HepG2 (cell line): ENCODE results near the gene MED1. TPM values are rescaled to one million over a fixed set of nuclear protein-coding genes. Genes with fewer than 3 reads are reported as not detected.
A peak's percentile ranks its signal among the peaks of the same experiment; 100 is the strongest.

Experiments used
- AHR ChIP-seq: IDR thresholded peaks from 2 replicates; pipeline ENCODE4 v1.6.1; 2018; ENCODE audit warnings: missing genetic modification reagents, missing compliant biosample characterization
- BCL6 ChIP-seq: IDR thresholded peaks from 2 replicates; pipeline ENCODE4 v1.6.1; 2016; ENCODE audit warnings: missing genetic modification reagents, missing compliant biosample characterization
- CBX5 ChIP-seq: sonication (generic); formaldehyde crosslinking; IDR thresholded peaks from 2 replicates; pipeline ENCODE4 v1.4.0; 2020; ENCODE audit warnings: missing genetic modification reagents, borderline replicate concordance
- CREB3 ChIP-seq: sonication (generic); formaldehyde crosslinking; IDR thresholded peaks from 2 replicates; pipeline ENCODE4 v1.5.0; 2020; ENCODE audit warnings: missing genetic modification reagents
- DMTF1 ChIP-seq: sonication (generic); formaldehyde crosslinking; IDR thresholded peaks from 2 replicates; pipeline ENCODE4 v1.4.0; 2020; ENCODE audit warnings: mild to moderate bottlenecking, missing genetic modification reagents
- ELF1 ChIP-seq: sonication (generic); formaldehyde crosslinking; IDR thresholded peaks from 2 replicates; pipeline ENCODE4 v1.4.0; 2020; ENCODE audit warnings: missing genetic modification reagents
- FIP1L1 ChIP-seq: fragments of 200-400 bp; formaldehyde crosslinking; IDR thresholded peaks from 2 replicates; pipeline ENCODE4 v1.6.1; 2018; ENCODE audit warnings: low read depth, mild to moderate bottlenecking, low read length, moderate library complexity, borderline replicate concordance; ENCODE audit not compliant: insufficient read depth
- HHEX ChIP-seq: IDR thresholded peaks from 2 replicates; pipeline ENCODE4 v1.6.1; 2016; ENCODE audit warnings: control low read depth
- HNRNPLL ChIP-seq: fragments of 200-400 bp; formaldehyde crosslinking; IDR thresholded peaks from 2 replicates; pipeline ENCODE4 v1.6.1; 2017; ENCODE audit warnings: mild to moderate bottlenecking, low read depth, low read length; ENCODE audit not compliant: poor library complexity, severe bottlenecking
- KMT2A ChIP-seq: sonication (generic); formaldehyde crosslinking; IDR thresholded peaks from 2 replicates; pipeline ENCODE4 v1.4.0; 2020; ENCODE audit warnings: missing genetic modification reagents
- NKX3-1 ChIP-seq: sonication (generic); formaldehyde crosslinking; IDR thresholded peaks from 2 replicates; pipeline ENCODE4 v1.5.0; 2020; ENCODE audit warnings: missing genetic modification reagents
- NRL ChIP-seq: sonication (generic); formaldehyde crosslinking; IDR thresholded peaks from 2 replicates; pipeline ENCODE4 v1.5.0; 2020; ENCODE audit warnings: missing genetic modification reagents, mild to moderate bottlenecking, moderate library complexity, borderline replicate concordance
- PHB2 ChIP-seq: fragments of 450-650 bp; IDR thresholded peaks from 2 replicates; pipeline ENCODE4 v1.6.1; 2018; ENCODE audit not compliant: partially characterized antibody
- RXRB ChIP-seq: IDR thresholded peaks from 2 replicates; pipeline ENCODE4 v1.6.1; 2016; ENCODE audit warnings: borderline replicate concordance, missing genetic modification reagents, missing compliant biosample characterization
- SIX4 ChIP-seq: sonication (generic); formaldehyde crosslinking; IDR thresholded peaks from 2 replicates; pipeline ENCODE4 v1.4.0; 2020; ENCODE audit warnings: missing genetic modification reagents
- SMAD1 ChIP-seq: sonication (generic); formaldehyde crosslinking; IDR thresholded peaks from 2 replicates; pipeline ENCODE4 v1.4.0; 2020; ENCODE audit warnings: missing genetic modification reagents, low read depth, mild to moderate bottlenecking, borderline replicate concordance
- TAF15 ChIP-seq: fragments of 200-400 bp; formaldehyde crosslinking; IDR thresholded peaks from one replicate; pipeline ENCODE4 v1.6.1; 2018; ENCODE audit warnings: mild to moderate bottlenecking, low read depth, low read length; ENCODE audit not compliant: poor library complexity, severe bottlenecking
- ZBTB25 ChIP-seq: IDR thresholded peaks from 2 replicates; pipeline ENCODE4 v1.6.1; 2018; ENCODE audit warnings: missing genetic modification reagents
- ZIK1 ChIP-seq: sonication (generic); formaldehyde crosslinking; IDR thresholded peaks from 2 replicates; pipeline ENCODE4 v1.5.0; 2020; ENCODE audit warnings: mild to moderate bottlenecking, low read depth, missing genetic modification reagents, borderline replicate concordance
- ZNF414 ChIP-seq: sonication (generic); formaldehyde crosslinking; IDR thresholded peaks from 2 replicates; pipeline ENCODE4 v1.5.0; 2020; ENCODE audit warnings: missing genetic modification reagents
- ZNF572 ChIP-seq: sonication (generic); formaldehyde crosslinking; IDR thresholded peaks from 2 replicates; pipeline ENCODE4 v1.5.1; 2020; ENCODE audit warnings: mild to moderate bottlenecking, missing genetic modification reagents
- ZNF619 ChIP-seq: sonication (generic); formaldehyde crosslinking; IDR thresholded peaks from 2 replicates; pipeline ENCODE4 v1.4.0; 2020; ENCODE audit warnings: mild to moderate bottlenecking, missing genetic modification reagents
- ZNF746 ChIP-seq: sonication (generic); formaldehyde crosslinking; IDR thresholded peaks from 2 replicates; pipeline ENCODE4 v1.8.0; 2022; ENCODE audit warnings: mild to moderate bottlenecking, missing genetic modification reagents
- polyA plus RNA-seq, 8 experiments: library from polyadenylated mRNA; depleted of rRNA in 3 of 8; stranded (reverse) in 7 of 8; unstranded in 1 of 8; fragments of >200 nt; fragmentation: Illumina TruSeq in 4 of 8; extraction: Trizol in 4 of 8; gene quantifications; 2 replicates each; pipeline versions ENCODE4 v1.2.1 to v1.2.3, GENCODE V29; 2011 to 2016; ENCODE audit warnings: low read depth in 4 of 8, missing spikeins in 1 of 8, mixed read lengths in 1 of 8; ENCODE audit not compliant: insufficient read depth in 1 of 8
- total RNA-seq, 5 experiments: library from RNA; depleted of rRNA; stranded (reverse); fragments of >200 nt; fragmentation: Illumina TruSeq; extraction: Trizol; gene quantifications; 2 replicates each; pipeline ENCODE4 v1.2.3, GENCODE V29; 2016; ENCODE audit warnings: low read depth in 1 of 5

The MED1 gene
- total and polyA plus RNA-seq, 2 of the 13 experiments (the other 11 are each of a cell fraction or from before 2014, with no cell fraction given) = 37.5 to 40.1 TPM

GRCh38 chr17:39461113-39461925 lies 10.3 kb upstream of the MED1 start, which contains the start of gene CDK12 (continued):
- TF ChIP-seq KMT2A (CRISPR knock-in tag) (peak; percentile 97), ZNF572 (no peak), SMAD1 (CRISPR knock-in tag) (peak; percentile 52; the same call in 1 of the 2 replicates), CBX5 (CRISPR knock-in tag) (0 out of 2 replicates have a peak, but pooled peaks have one; percentile 51), NKX3-1 (CRISPR knock-in tag) (peak; percentile 79; the same call in 1 of the 2 replicates), PHB2 (no peak), NRL (0 out of 2 replicates have a peak, but pooled peaks have one; percentile 13), ZNF619 (CRISPR knock-in tag) (peak; percentile 55; the same call in 1 of the 2 replicates), SIX4 (CRISPR knock-in tag) (no peak; the same call in 1 of the 2 replicates), HHEX (CRISPR knock-in tag) (peak; percentile 11), ZIK1 (CRISPR knock-in tag) (peak; percentile 74; the same call in 1 of the 2 replicates), BCL6 (CRISPR knock-in tag) (no peak; the same call in 1 of the 2 replicates), CREB3 (CRISPR knock-in tag) (peak; percentile 83; the same call in 1 of the 2 replicates), DMTF1 (CRISPR knock-in tag) (no peak), ZBTB25 (CRISPR knock-in tag) (peak; percentile 98), ZNF746 (CRISPR knock-in tag) (peak; percentile 73), TAF15 (no peak), HNRNPLL (peak; percentile 59), ZNF414 (CRISPR knock-in tag) (peak; percentile 94), ELF1 (CRISPR knock-in tag) (peak; percentile 77), RXRB (CRISPR knock-in tag) (peak; percentile 71; the same call in 1 of the 2 replicates), FIP1L1 (peak; percentile 46; the same call in 1 of the 2 replicates), AHR (CRISPR knock-in tag) (peak; percentile 89; the same call in 1 of the 2 replicates)
